T-helper 9 cell (primary cell): ENCODE measurements around the gene ZNF236.
"Not testable (repeated sequence)": the region's sequence is repeated elsewhere in the genome, so short reads cannot be mapped to it uniquely, and the experiment has no call there.

ENCODE experiments used
- DNase-seq: peaks from one replicate; pipeline ENCODE4 v3.0.0-alpha.2; 2020

ZNF236 gene

DNA sequence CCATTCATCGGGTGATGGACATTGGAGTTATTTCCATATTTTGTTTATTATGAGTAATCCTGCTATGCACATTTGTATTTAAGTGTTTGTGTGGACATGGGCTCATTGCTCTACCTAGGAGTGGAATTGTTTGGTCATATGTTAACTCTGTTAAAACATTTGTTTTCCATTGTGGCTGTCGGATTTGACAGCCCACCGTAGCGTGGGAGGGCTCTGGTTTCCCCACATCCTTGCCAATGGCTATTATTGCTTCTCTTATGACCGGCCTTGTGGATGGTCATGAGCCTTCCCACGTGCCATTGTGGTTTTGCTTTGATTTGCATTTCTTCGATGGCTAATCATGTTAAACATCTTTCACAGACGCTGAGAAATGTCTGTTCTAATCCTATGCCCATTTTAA lies 92.0 kb downstream of the ZNF236 start:
- DNase-seq, result no peak

DNA sequence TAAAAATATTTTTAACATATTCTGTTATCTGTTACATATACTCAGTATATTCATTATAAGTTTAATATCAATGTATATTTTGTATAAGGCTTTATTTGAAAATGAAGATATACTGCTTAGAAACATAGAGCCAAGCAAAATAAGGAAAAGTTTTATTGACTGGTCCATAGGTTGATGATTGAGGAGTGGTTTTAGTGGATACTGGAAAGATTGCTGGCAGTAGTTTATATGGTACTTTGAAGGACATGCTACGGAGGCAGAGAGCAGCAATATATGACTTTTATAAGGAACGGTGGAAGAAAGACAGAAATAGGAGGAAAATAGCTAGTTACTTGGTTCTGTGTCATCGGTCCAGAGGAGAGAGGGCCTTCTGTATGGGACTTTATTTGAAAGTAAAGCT lies 92.4 kb downstream of the ZNF236 start:
- no peak for DNase-seq

DNA sequence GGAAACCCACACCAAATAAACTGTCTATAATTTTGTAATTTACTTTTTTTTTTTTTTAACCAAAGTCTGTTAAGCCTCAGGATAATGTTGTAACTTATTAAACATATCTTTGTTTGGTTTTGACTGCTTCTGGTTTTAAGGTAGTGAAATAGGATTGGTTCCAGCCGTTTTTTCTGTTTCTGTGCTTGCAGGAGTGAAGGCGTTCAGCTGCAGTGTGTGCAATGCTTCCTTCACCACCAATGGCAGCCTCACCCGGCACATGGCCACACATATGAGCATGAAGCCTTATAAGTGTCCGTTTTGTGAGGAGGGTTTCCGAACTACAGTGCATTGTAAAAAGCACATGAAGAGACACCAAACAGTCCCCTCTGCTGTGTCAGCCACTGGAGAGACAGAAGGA lies 93.1 kb downstream of the ZNF236 start:
- no peak for DNase-seq

DNA sequence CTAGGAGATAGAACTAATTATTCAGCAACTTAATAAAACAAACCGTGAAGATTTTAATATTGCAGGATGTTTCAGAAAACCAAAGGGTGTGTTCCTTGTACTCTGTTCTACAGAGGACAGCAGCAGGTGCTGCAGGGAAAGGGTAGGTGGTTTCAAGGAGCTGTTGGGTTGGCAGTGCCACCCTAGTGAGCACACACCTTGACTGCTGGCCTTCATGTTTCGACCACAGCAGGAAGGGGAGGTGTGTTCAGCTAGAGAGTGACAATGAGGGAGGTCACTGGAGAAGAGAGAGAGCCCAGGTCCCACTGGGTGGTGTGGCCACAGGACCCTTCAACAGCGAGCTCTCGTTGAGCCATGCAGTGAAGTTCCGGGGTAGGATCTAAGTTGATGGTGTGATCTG lies 98.6 kb downstream of the ZNF236 start:
- DNase-seq, result no peak

DNA sequence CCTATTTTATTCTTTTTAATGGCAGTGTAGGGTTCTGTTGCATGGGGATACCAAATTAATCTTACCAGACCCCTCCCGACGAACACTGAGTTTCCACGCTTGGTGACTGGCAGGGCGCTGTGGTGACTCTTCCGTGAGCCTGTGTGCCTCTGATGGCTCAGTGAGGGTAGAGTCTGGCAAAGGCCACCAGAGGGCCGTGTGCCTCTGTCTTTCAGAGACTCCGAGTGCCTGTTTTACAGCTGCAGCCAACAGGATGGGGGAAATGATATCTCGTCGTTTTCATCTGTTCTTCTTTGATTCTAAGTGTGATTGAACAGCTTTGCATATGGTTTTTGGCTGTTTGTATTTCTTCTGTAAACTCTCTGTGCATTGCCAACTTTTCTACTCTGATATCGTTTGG lies 99.8 kb downstream of the ZNF236 start:
- no peak for DNase-seq

DNA sequence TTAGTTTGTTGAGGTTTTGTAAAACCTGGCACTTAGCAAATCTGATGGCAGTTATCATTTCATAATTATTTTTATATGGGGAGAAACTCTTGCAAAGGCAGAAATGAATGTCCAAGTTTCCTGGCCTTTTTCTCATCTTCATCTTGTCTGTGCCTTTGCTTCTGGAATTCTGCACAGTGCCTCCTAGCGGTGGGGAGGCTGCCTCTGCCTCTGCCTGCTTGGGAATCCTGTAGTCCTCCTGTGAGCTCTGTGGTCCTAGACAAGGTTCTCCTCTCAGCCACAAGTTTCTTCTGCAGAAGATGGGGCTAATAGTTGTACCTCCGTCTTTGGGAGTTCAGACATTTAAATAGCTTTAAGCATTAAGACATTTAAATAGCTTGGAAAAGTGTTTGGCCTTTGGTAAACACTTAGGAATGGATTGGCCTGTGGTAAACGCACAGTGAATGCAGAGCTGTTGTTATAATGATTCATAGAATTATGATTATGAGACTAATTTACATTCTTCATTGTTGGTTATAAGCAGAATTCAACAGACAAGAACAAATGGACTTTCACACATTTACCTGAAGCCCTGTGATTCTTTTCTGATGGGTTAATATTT lies 101.2 kb downstream of the ZNF236 start:
- no peak for DNase-seq

DNA sequence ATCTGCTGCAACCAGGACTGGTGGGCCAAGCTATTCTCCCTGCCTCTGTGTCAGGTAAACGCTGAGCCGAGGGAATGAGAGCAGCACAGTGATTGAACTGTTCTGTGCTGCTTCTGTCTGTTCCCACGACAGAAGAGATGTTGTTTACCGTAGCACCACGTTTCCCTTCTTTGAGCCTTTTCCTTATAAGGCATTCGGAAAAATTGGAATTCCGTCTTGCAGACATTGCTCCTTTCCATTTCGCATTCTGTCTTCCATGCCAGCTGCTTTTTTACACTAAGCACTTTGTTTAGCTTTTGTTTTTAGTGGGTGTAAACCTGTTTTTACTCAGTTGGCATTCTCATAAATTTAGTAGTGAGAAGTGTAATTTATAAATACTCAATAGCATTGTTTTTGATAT lies 103.1 kb downstream of the ZNF236 start:
- DNase-seq, result no peak

DNA sequence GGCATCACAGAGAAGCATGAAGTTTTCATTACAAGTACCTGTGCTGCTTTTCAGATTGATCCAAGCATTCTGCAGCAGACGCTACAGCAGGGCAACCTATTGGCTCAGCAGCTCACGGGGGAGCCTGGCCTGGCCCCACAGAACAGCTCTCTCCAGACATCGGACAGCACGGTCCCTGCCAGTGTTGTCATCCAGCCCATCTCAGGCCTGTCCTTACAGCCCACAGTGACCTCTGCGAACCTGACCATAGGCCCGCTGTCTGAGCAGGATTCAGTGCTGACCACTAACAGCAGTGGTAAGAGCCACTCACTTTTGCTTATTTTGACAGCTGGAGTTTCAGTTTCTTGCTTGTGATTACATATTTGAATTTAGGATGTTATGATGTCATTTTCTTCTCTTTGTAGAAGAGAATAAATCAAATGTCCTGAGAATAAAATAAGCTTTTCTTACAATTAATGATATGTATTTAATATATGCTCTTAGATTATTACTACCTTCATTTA lies 104.9 kb downstream of the ZNF236 start:
- DNase-seq, result no peak

DNA sequence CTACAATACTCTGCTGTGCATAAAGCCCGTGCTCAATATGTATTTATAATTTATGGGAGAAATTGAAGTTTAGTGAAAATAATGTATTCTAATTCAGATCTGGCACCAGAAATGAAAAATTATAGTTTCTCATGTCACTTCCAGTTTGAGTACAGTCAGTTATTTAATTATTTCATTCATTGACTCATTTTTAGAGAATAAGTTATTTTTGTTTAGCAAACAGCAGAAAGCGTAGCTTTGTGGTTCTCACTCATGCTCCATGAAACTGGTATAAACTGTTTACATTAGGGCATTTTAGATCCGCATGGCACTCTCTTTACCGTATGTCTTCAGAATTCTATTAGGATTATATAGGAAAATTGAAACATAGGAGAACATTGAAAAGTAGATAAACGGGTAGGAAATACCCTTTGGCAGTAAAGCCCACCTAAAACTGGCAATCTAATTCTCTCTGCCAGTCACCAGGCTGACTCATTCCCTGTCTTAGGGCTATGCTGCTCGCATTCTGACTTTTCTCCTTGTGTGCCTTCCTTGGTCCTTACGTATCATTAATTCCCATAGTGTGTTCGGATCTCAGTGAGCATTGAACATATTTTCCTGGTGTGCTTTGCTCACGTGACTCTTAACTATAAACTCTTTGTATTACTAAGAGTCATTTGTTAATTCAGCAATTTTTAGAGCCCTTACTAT lies 106.0 kb downstream of the ZNF236 start:
- DNase-seq, result no peak

DNA sequence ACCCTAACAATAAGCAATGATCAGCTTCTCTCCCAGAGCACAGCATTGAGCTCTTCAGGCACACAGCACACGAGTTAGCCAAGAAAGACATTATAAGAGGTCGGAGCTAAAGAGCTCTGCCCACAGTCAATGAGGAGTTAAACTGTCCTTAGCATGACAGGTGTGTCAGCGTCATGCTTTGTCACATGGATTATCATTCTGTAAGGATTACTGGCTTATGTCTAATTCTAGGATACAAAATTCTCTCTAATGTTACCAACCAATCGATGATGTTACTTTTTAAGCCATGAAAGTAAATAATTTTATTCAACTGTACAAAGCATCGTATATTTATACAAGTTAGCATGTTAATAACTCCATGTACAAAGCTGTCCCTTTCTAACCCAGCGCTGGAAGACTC lies 108.8 kb downstream of the ZNF236 start:
- no peak for DNase-seq

DNA sequence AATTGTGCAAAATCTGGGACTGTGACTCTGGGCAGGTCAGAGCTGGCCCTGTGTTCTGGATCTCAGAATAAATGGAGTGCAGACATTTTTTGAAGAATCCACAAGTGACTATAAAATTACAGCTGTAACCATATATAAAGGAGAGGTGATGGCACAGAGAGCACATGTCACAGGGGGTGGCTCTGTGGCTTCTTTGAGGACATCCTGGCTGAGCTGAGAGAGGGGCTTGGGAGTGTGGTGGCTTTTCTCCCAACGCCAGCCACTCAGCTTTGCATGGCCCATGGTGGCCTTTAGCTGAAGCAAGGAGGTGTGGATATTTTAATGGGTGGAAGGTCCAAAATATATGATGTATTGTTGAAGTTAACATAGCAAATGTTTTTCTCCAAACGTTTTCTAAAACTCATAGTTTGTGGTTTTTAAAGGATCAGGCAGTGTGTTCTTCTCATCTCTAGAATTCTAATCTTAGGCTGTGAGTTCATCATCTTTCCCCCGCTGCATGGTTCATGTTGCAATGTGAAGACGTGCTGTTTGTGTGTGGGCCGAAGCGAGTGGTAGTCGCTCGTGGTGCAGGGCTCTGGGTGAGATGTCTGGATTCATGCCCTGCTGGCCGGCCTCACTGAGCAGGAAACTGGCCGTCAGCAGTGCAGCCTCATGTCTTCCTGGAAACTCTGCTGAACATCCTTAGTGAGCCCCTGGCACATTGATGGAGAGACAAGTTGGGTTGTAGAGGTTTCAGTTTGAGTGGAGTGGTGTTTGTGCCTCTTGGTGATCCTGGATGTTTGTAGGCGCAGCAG lies 109.9 kb downstream of the ZNF236 start:
- DNase-seq, result no peak

DNA sequence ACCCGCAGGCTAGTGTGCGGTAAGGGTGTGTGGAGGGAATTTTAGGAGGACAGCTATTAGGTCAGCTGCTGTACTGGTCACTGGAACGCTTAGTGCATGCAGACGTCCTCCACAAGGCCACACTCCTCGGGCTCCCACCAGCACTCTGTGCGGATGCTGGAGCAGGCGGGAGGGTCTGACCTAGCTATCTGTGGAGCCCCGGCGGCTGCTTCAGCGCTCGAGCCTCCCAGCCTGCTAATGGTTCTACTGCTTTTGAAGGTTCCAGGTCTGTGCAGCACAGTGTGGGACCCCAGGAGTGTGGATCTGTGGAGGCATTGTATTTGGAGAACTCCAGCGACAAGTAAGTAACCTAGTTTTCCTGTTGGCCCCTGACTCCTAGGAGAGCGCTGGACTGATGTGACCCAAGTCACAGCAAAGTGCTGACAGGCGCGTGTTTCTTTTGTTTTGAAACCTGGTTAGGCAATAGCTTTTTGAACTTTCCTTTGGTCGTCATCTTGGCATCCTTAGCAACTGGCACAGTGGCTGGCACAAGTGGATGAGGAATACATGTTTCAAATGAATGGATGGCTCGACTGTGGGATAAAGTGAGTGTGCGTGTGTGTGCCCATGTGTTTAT lies 113.5 kb downstream of the ZNF236 start:
- DNase-seq, result no peak

DNA sequence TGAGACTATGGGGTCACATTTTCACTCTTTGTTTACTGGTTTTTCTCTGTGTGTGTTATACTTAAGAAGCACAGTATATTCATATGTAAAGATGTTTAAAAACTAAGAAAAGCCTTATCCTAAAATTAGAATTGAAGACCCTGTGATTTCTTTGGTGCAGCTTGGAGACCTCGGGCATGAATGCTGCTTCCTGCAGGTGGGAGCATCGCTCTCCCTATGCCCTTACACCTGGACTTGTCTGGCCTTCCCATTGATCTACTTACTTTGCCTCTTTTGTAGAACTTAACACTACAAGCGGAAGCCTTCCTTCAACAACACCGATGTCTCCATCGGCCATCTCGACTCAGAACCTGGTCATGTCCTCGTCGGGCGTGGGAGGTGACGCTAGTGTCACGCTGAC lies 114.5 kb downstream of the ZNF236 start:
- no peak for DNase-seq

DNA sequence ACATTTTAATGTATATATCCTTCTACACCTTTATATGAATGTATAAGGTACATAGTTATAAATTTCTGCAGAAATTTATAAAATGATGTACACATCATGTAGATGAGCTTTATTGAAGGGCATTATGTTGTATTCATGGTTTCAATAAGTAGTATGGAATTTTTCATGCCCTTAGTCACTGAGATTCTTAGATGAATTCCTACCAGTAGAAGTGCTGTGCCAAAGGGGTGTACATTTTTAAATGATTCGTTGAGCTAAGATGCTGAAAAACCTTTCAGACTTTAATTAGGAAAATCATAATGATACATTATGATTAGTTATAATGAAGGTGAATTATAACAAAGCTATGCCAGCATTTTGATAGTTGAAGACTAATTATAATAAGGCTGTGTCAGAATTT lies 115.2 kb downstream of the ZNF236 start:
- no peak for DNase-seq

DNA sequence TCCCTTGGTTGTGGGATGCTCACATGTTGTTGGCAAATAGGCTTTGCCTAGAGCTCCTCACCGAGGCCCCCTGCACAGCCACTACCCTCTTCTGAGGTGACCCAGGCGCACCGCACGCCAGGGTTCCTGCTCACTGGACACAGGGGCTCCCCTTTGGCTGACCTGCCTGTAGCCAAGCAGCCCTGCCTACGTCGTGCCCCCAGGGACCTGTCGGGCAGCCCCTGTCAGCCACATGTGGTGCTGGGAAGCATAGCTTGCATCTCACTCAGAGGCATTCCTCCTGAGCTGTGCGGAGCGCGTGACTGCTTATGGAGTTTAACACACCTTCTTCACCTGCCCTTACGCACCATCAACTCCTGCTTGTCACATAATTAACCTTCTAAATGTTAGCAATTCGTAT lies 116.3 kb downstream of the ZNF236 start:
- DNase-seq, result no peak

DNA sequence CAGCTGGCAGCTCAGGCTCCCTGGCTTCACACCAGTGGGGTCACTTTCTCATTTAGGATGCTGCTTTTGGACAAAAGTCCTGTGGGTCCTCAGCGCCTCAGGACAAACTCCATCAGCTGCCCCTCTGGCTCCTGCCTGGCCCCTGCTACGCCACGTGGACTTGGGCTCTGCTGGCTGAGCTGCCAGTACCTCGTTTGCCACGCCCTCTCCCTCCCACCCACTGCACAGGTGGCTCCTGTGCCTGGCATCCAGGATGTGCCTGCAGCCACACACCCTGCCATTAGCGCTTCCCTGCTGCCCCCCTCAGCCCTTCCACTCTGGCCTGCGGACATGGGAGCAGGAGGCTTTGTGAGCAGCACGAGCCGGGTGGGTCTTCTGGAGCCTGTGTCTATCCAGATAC lies 118.9 kb downstream of the ZNF236 start:
- no peak for DNase-seq

DNA sequence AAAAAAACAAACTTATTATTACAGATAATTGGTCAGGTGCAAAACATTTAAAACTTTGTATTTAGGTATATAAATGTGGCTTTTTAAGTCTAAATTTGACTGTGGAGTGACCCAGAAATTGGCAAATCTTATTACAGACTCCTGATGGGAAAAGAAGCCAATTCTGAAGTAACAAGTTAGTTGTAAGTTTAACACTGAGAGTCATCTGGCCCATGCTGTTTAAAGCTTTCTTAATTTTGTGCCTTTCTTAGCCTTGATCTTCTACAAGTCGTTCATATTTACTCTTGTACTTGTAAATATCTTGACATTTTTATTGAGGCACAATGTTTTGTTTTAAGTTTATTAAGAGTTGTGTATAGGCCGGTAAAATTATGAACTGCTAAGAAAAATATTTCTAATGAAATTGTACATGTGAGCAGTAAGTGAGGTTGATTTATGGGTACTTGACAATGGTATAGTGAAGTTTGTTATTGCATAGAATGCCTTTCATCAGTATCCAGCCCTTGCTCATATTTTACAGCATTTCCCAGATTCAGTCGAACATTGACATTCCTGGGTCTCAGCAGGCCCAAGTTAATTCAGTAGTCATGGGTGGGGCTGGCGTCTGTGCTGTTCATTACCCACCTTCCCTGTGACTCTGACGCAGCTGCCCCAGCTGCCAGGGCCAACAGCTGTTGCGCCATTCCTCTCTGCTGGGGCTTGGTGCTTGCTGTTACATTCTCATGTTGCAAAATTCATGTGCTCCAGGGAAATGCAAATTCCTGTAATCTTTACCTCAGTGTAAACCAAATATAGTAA lies 121.4 kb downstream of the ZNF236 start:
- no peak for DNase-seq

DNA sequence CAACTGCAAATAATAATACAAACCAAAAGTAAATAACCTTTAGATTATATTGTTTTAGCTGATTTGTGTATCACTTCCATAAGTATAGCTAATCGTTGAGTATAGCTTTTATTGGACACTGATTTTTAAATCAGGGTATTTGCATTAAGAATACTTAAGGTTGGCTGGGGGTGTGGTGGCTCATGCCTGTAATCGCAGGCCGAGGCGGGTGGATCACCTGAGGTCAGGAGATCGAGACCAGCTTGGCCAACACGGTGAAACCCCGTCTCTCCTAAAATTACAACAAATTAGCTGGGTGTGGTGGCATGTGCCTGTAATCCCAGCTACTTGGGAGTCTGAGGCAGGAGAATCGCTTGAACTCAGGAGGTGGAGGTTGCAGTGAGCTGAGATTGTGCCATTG lies 122.0 kb downstream of the ZNF236 start:
- not testable (repeated sequence) for DNase-seq

DNA sequence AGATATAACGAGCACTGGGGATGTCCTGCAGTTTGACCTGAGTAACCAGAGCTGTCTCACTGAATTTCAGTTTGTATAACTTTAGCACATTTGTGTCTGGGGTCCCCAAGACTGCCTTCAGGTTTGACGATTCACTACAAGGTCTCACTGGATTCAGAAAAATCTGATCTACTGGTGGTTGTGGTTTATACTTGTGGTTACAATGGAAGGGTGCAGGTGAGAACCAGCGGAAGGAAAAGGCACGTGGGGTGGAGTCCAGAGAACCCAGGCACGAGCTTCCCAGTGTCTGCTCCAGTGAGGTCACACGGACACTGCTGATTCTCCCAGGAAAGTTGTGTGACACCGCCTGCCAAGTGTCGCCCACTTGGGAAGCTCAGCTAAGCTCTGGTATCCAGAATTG lies 126.0 kb downstream of the ZNF236 start:
- no peak for DNase-seq

DNA sequence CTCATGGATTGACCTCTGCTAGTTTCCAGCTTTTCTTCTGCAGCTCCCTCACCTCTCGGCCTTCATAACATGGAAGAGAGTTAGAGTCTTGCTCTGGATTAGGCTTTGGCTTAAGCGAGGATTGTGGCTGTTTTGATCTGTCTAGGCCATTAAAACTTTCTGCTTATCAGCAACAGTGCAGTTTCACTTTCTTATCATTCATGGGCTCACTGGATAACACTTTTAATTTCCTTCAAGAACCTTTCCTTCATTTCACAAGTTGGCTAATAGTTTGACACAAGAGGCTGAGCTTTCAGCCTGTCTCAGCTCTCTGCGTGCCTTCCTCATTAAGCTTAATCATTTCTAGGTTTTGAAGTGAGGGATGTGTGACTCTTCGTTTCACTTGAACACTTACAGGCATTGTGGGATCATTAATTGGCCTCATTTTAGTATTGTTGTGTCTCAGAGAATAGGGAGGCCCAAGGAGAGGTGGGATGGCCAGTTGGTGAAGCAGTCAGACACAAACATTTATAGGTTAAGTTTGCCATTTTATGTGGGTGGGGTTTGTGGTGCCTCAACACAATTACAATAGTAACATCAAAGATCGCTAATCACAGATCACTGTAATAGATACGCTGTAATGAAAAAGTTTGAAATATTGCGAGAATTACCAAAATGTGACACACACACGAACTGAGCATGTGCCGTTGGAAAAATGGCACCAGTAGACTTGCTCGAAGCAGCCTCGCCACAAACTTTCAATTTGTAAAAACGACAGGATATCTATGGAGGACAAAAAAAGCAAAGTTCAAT lies 129.3 kb downstream of the ZNF236 start:
- no peak for DNase-seq

DNA sequence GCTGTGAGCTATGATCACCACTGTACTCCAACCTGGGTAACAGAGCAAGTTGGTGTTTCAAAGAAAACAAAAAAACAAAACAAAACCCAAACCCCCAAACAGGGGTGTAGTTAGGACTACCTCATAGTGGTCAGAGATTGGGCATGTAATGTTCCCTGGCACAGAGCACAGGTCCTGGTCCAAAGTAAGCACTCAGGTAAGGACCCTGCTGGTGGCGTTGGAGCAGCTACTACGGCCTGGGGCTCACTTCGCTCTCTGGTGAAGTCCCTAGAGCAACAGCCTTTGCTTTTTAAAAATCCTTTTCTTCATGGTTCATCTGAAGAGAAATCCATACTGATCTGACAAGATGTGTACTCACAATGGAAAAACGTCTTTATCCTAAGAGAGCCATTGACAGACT lies 130.4 kb downstream of the ZNF236 start:
- DNase-seq, result no peak

DNA sequence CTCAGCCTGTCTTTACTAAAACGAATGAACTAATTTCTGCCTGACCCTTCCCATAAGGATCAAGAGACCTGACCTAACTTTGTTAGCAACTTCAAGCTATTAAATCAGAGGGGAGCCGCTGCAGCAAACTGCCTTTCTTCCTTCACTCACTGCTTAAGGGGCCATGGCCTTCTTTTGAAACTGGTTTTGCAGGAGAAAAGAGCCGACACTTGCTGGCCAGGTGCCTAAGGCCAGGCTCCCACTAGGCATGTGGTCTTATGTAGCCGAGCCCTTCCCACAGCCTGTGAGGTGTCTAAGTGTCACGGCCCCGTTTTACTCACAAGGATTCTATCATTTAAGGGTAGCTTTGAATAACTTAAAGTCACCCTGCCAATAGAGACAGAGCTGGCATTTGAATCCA lies 130.8 kb downstream of the ZNF236 start:
- no peak for DNase-seq
